Head of caudate nucleus (tissue), 42 donors: Measurements from ENCODE around the gene TBX1.

Experiments
- DNase-seq, 42 donors: peaks; one replicate each; pipeline versions ENCODE4 v3.0.0 to v3.0.0-alpha.2; 2020 to 2021; ENCODE audit warnings: mixed read lengths in 7 of 42
- intact Hi-C: fragments of 100-400 bp; cut with DNase I; formaldehyde crosslinking; loops from one replicate; pipeline ENCODE4 v1.15.0; 2022

The TBX1 gene

GRCh38 chr22:19815823-19816290, 55.3 kb downstream of the TBX1 start:
- intact Hi-C loops, result no loop called here
- peak in 11 of 42 donors; percentile 1 to 31 (median 9) for DNase-seq

- DNase-seq, result peak in 15 of 42 donors; percentile 1 to 26 (median 9)
- intact Hi-C loops, result no loop called here
Observed at GRCh38 chr22:19816372-19817119, 56.0 kb downstream of the TBX1 start.
